Stimulated activated CD4-positive, alpha-beta T cell treated with anti-CD3 and anti-CD28 coated beads, TNF-alpha, amount 100 ng/mL, for 48 hours (primary cell): Measurements from ENCODE around the gene TATDN2.
A peak's percentile ranks its signal among the peaks of the same experiment; 100 is the strongest.
"Not testable (repeated sequence)": the region's sequence is repeated elsewhere in the genome, so short reads cannot be mapped to it uniquely, and the experiment has no call there.

ENCODE experiments used
- DNase-seq, 3 donors: peaks; one replicate each; pipeline ENCODE4 v3.0.0-alpha.2; 2020; ENCODE audit warnings: low read depth in 3 of 3

TATDN2 gene

GRCh38 chr3:10235551-10235950 is 12.7 kb upstream of the TATDN2 start:
- no peak for DNase-seq

- peak in 1 of 3 donors; percentile 23 for DNase-seq
Measured at GRCh38 chr3:10238345-10239183, 9.7 kb upstream of the TATDN2 start.

GRCh38 chr3:10240799-10241198 is 7.5 kb upstream of the TATDN2 start:
- DNase-seq, result no peak

- peak in 2 of 3 donors; percentile 65 to 73 for DNase-seq
Measured at GRCh38 chr3:10242182-10243065, 5.8 kb upstream of the TATDN2 start.

GRCh38 chr3:10244009-10244408 is 4.2 kb upstream of the TATDN2 start:
- no peak for DNase-seq

- DNase-seq, result no peak
Measured at GRCh38 chr3:10245081-10245712, 3.1 kb upstream of the TATDN2 start.

- no peak for DNase-seq
Measured at GRCh38 chr3:10247679-10248183, 528 bp upstream of the TATDN2 start.

- peak in 2 of 3 donors; percentile 51 to 57 for DNase-seq
Measured at GRCh38 chr3:10248984-10249748, 907 bp downstream of the TATDN2 start.

GRCh38 chr3:10249833-10250232 is 1.6 kb downstream of the TATDN2 start:
- no peak for DNase-seq

- DNase-seq, result no peak
Measured at GRCh38 chr3:10251006-10251405, 2.7 kb downstream of the TATDN2 start.

GRCh38 chr3:10253731-10254130 is 5.5 kb downstream of the TATDN2 start:
- no peak for DNase-seq

GRCh38 chr3:10255835-10256234 is 7.6 kb downstream of the TATDN2 start:
- no peak for DNase-seq

- DNase-seq, result no peak
Measured at GRCh38 chr3:10259036-10259435, 10.8 kb downstream of the TATDN2 start.

GRCh38 chr3:10259798-10260197 is 11.5 kb downstream of the TATDN2 start:
- DNase-seq, result no peak

GRCh38 chr3:10260211-10260701 is 12.0 kb downstream of the TATDN2 start:
- DNase-seq, result no peak

GRCh38 chr3:10262027-10262426 is 13.8 kb downstream of the TATDN2 start:
- no peak for DNase-seq

- peak in 2 of 3 donors; percentile 40 to 73 for DNase-seq
Measured at GRCh38 chr3:10263646-10264363, 15.5 kb downstream of the TATDN2 start.

GRCh38 chr3:10265833-10266232 is 17.6 kb downstream of the TATDN2 start:
- no peak for DNase-seq

- DNase-seq, result not testable (repeated sequence)
Measured at GRCh38 chr3:10266936-10267335, 18.7 kb downstream of the TATDN2 start.

- DNase-seq, result no peak
Measured at GRCh38 chr3:10268116-10268515, 19.9 kb downstream of the TATDN2 start.
